Measurements from ENCODE around the gene MXD3. TPM values are rescaled to one million over a fixed set of nuclear protein-coding genes. Genes with fewer than 3 reads are reported as not detected.

MXD3 gene
- total and polyA plus RNA-seq, 2 donors (not counting 1 experiment from before 2014, with no cell fraction given): 11.5 to 14.8 TPM

GRCh38 chr5:177312649-177313181, 1.0 kb upstream of the MXD3 start:
- peaks cover 40% of the 10 kb centered on the region for H3K4me1 Mint-ChIP-seq
- Histone ChIP-seq H3K79me2 (ENCODE audit: control insufficient read depth, insufficient read depth, low read length) (peaks cover 33% of the 10 kb centered on the region), H3K9me3 (ENCODE audit: control extremely low read depth in 1 of 3, control insufficient read depth in 2 of 3, insufficient read depth in 1 of 3, low read length in 2 of 3) (peaks cover 0 to 2% (median 0%) of the 10 kb centered on the region in 3 donors), H2AFZ (ENCODE audit: insufficient read depth, low read depth, low read length, poor library complexity, severe bottlenecking) (peak overlapping the region; percentile 68), H4K20me1 (ENCODE audit: control insufficient read depth, insufficient read depth, low read length, poor library complexity, severe bottlenecking) (peaks cover 56% of the 10 kb centered on the region), H3K9ac (ENCODE audit: low read length) (peak overlapping the region; percentile 72), H3K36me3 (replicated peaks in 1 of 2; ENCODE audit: control extremely low read depth in 1 of 2, control insufficient read depth in 1 of 2, extremely low read depth in 1 of 2, insufficient read depth in 2 of 2, low read length in 1 of 2) (no peaks in the 10 kb centered on the region), H3K27ac (ENCODE audit: low read length in 2 of 2) (no peak overlapping the region), H3K4me3 (ENCODE audit: control extremely low read depth in 1 of 5, extremely low read depth in 1 of 5, insufficient read depth in 1 of 5, low read depth in 2 of 5, low read length in 4 of 5) (peak overlapping the region in 4 of 5 experiments; percentile 56 to 80 (median 67)), H3K27me3 (replicated peaks in 1 of 4; ENCODE audit: control extremely low read depth in 1 of 4, control insufficient read depth in 3 of 4, insufficient read depth in 4 of 4, low read length in 3 of 4) (no peaks in the 10 kb centered on the region), H3K4me2 (replicated peaks; ENCODE audit: low read depth, low read length, poor library complexity, severe bottlenecking) (peak overlapping the region; percentile 99), H3K4me1 (ENCODE audit: control insufficient read depth in 2 of 2, insufficient read depth in 2 of 2, low read length in 2 of 2) (peaks cover 37 to 51% of the 10 kb centered on the region in 2 donors)
- peak; percentile 57 for DNase-seq
- H3K27me3 Mint-ChIP-seq: no peaks in the 10 kb centered on the region
- ChIA-PET POLR2A (interaction anchor here (0.9 to 1.4 kb wide), 2 partner anchors 11 to 20 kb away, joined by 3 read pairs; no protein-coding TSS in a partner anchor), CTCF (interaction anchor here (0.6 to 1.8 kb wide), 5 partner anchors 9 to 200 kb away, joined by 3 to 5 read pairs (median 4); partner anchors contain the start of genes LMAN2, PRELID1 and RAB24)
- TF ChIP-seq EZH2 (IDR thresholded peaks at IDR 0.05; ENCODE audit: borderline replicate concordance, insufficient read depth, low read depth, low read length, poor library complexity, severe bottlenecking): no peak
- no peak for TF ChIP-seq CTCF (IDR thresholded peaks at IDR 0.05)
- intact Hi-C loops (cut with micrococcal nuclease): loop anchor here (1.0 to 10.0 kb wide), 4 partner anchors 12 to 802 kb away; partner anchors contain the start of genes GRK6 and N4BP3
- ATAC-seq (ENCODE audit: low read depth): no peak
- H3K4me3 Mint-ChIP-seq: peak overlapping the region; percentile 90
- WGBS (ENCODE audit: insufficient coverage): 3% methylated on average over 19 of the region's 19 CpGs
- H3K27ac Mint-ChIP-seq: peak overlapping the region; percentile 65
- no peaks in the 10 kb centered on the region for H3K9me3 Mint-ChIP-seq (ENCODE audit: insufficient read depth)

- no peaks in the 10 kb centered on the region for H3K27me3 Mint-ChIP-seq
- peaks cover 43 to 62% of the 10 kb centered on the region in 2 donors for H3K4me1 ChIP-seq (ENCODE audit: control insufficient read depth in 2 of 2, insufficient read depth in 2 of 2, low read length in 2 of 2)
- H4K20me1 ChIP-seq (ENCODE audit: control insufficient read depth, insufficient read depth, low read length, poor library complexity, severe bottlenecking): peaks cover 52% of the 10 kb centered on the region
- intact Hi-C loops (cut with micrococcal nuclease): loop anchor here (10.0 kb wide), 1 partner anchor 803 kb away; the partner anchor contains the start of gene N4BP3
- DNase-seq: no peak
- peaks cover 25% of the 10 kb centered on the region for H3K79me2 ChIP-seq (ENCODE audit: control insufficient read depth, insufficient read depth, low read length)
- peaks cover 0 to 12% of the 10 kb centered on the region in 2 experiments for H3K36me3 ChIP-seq (replicated peaks in 1 of 2; ENCODE audit: control extremely low read depth in 1 of 2, control insufficient read depth in 1 of 2, extremely low read depth in 1 of 2, insufficient read depth in 2 of 2, low read length in 1 of 2)
- H3K4me2 ChIP-seq (replicated peaks; ENCODE audit: low read depth, low read length, poor library complexity, severe bottlenecking): peak overlapping the region; percentile 99
- no peak for TF ChIP-seq EZH2 (IDR thresholded peaks at IDR 0.05; ENCODE audit: borderline replicate concordance, insufficient read depth, low read depth, low read length, poor library complexity, severe bottlenecking)
- no peak for TF ChIP-seq CTCF (IDR thresholded peaks at IDR 0.05)
- peak overlapping the region; percentile 72 for H3K9ac ChIP-seq (ENCODE audit: low read length)
- ChIA-PET CTCF (interaction anchor here (1.0 to 4.9 kb wide), 7 partner anchors 7 to 204 kb away, joined by 3 to 34 read pairs (median 7); partner anchors contain the start of gene LMAN2), POLR2A (interaction anchor here (0.6 to 1.4 kb wide), 2 partner anchors 9 to 178 kb away, joined by 3 read pairs; partner anchors contain the start of gene NSD1)
- peak overlapping the region in 4 of 5 experiments; percentile 56 to 80 (median 67) for H3K4me3 ChIP-seq (ENCODE audit: control extremely low read depth in 1 of 5, extremely low read depth in 1 of 5, insufficient read depth in 1 of 5, low read depth in 2 of 5, low read length in 4 of 5)
- H3K27ac ChIP-seq (ENCODE audit: low read length in 2 of 2): no peak overlapping the region
- peak overlapping the region; percentile 46 for H3K27ac Mint-ChIP-seq
- H3K4me3 Mint-ChIP-seq: peak overlapping the region; percentile 90
- 0% methylated on average over 21 of the region's 23 CpGs for WGBS (ENCODE audit: insufficient coverage)
- no peaks in the 10 kb centered on the region for H3K27me3 ChIP-seq (replicated peaks in 1 of 4; ENCODE audit: control extremely low read depth in 1 of 4, control insufficient read depth in 3 of 4, insufficient read depth in 4 of 4, low read length in 3 of 4)
- peaks cover 46% of the 10 kb centered on the region for H3K4me1 Mint-ChIP-seq
- no peaks in the 10 kb centered on the region for H3K9me3 Mint-ChIP-seq (ENCODE audit: insufficient read depth)
- ATAC-seq (ENCODE audit: low read depth): no peak
- H2AFZ ChIP-seq (ENCODE audit: insufficient read depth, low read depth, low read length, poor library complexity, severe bottlenecking): peak overlapping the region; percentile 68
- peaks cover 0 to 2% (median 0%) of the 10 kb centered on the region in 3 donors for H3K9me3 ChIP-seq (ENCODE audit: control extremely low read depth in 1 of 3, control insufficient read depth in 2 of 3, insufficient read depth in 1 of 3, low read length in 2 of 3)
Measured at GRCh38 chr5:177311392-177311722, 341 bp downstream of the MXD3 start.

All from B cell (primary cell).